SKM-1 treated with dmso at 0.1 percent for 144 hours (cell line): ENCODE results near the gene ADAMTS7.
"Not testable (repeated sequence)": the region's sequence is repeated elsewhere in the genome, so short reads cannot be mapped to it uniquely, and the experiment has no call there.

ENCODE experiments used
- DNase-seq: peaks from one replicate; lab custom pipeline; 2025; ENCODE audit not compliant: unreplicated experiment; lab: John Stamatoyannopoulos, UW

ADAMTS7 gene

GRCh38 chr15:78753751-78754535 lies 57.3 kb downstream of the ADAMTS7 start:
- not testable (repeated sequence) for DNase-seq

DNA sequence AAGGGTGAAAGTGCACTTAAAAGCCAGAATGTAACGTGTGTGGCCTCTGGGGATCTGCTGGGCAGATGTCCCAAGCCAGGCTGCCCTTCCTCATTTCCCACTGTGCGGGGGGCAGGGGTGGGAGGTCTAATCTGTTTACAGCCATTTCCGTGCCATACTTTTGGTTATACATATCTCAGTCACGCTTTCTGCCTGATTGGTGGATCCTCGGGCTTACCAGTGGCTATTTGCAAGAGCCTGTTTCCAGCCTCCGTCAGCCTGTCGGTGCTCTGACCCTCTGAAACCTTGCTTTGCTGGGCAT lies 58.0 kb downstream of the ADAMTS7 start:
- DNase-seq, result not testable (repeated sequence)

GRCh38 chr15:78752492-78753358 lies 58.5 kb downstream of the ADAMTS7 start:
- no peak for DNase-seq

- no peak for DNase-seq
These were observed 59.7 kb downstream of the ADAMTS7 start for GRCh38 chr15:78751602-78751979.

DNA sequence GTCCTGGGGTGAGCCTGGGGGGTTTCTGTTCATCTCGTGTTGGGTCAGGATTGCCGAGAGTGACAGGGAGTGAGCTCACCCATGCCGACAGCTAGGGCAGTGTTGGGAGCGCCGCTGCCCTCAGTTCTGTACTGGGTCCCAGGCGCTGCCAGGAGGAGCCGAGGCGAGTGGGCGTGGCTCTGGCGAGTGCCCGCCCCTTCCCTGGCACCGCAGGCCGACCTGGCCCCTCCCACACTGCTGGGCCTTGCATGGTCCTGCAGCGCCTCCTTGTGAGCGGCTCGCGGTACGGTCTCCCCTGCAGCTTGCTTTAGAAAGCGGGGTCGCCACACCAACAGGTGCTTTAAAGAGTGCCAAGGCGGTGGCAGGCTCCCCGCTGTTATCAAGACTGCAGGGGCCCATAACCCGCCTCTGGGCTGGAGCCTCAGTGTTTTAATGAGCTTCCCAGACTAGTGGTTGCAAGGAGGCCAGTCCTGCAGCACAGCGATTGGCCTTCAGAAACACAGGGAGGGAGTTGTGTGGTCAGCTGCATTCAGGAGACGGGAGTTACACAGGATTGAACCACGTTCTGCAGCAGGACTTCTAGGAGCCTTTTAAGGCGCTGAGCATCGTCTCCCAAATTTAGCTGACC lies 60.2 kb downstream of the ADAMTS7 start:
- DNase-seq, result peak; percentile 87

- DNase-seq, result no peak
These were observed 60.7 kb downstream of the ADAMTS7 start for GRCh38 chr15:78750566-78750965.

DNA sequence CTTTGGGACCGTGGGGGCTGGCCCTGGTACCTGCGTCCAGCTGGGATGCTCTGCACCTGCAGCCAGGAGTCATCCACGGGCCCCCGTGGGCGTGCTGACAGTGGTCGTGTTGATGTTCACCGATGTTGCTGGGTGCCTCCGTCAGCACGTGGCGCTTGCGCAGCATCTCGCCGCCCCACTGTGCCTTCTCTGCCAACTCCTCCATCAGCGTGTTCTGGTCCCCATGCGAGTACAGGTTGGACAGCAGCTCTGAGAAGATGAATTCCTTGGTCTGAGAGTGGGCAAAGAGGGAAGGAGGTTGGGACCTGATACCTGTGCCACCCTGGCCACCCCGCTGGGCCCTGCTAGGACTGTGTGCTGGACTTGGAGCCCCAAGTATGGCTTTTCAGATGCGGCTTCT lies 61.4 kb downstream of the ADAMTS7 start:
- DNase-seq, result no peak

GRCh38 chr15:78747877-78748276 lies 63.4 kb downstream of the ADAMTS7 start:
- DNase-seq, result not testable (repeated sequence)

GRCh38 chr15:78741674-78742073 lies 69.6 kb downstream of the ADAMTS7 start:
- DNase-seq, result not testable (repeated sequence)

- DNase-seq, result no peak
These were observed 70.4 kb downstream of the ADAMTS7 start for GRCh38 chr15:78740904-78741274.

- peak; percentile 85 for DNase-seq
These were observed 71.0 kb downstream of the ADAMTS7 start for GRCh38 chr15:78739996-78740903.

DNA sequence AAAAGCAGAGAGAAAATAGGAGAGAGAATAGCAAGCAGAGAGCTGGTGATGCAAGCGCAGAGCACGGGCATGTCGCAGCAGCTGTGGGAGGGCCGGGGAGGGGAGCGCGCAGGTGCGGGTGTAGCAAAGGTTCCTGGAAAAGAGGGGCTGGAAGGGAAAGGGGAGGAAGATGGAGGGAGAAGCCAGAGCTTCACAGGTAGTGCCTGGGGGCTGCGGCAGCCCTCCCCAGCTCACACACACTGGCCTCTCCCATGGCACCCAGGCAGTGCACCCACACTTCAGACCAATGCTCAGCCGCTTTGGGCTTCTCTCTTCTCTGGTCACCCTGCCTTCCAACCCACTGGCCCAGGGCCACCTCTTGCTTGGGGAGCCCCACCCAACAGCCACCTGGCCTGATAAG lies 72.1 kb downstream of the ADAMTS7 start:
- DNase-seq, result no peak

- peak; percentile 35 for DNase-seq
These were observed 73.2 kb downstream of the ADAMTS7 start for GRCh38 chr15:78737931-78738558.

DNA sequence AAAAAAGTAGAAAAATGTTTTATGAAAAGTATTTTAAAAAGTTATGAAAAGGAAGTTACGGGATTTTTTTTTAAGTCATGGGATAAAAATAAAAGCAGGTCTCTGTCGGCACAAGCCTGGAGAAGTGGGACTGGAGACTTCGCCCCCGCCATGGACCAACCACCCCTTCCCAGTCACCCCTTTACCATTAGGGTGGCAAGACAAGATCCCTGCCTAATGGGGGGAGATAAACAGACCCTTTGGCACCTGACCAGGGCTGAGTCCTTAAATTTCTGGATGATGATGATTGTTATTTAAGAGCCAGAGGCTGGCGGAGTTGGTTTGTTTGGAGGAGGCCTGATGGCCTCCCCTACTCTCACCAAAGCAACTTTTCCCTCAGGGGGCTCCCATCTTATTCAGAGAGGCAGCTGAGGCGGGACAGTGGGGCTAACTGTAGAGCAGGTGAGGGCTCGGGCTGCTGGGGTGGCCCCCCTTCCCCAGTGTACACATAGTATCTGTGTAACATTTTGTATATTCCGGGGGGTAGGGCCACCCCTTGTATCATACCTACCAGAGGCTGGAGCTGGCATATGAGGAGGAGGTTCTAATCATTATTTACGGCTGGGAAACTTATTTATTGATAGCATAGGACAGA lies 74.0 kb downstream of the ADAMTS7 start:
- no peak for DNase-seq

DNA sequence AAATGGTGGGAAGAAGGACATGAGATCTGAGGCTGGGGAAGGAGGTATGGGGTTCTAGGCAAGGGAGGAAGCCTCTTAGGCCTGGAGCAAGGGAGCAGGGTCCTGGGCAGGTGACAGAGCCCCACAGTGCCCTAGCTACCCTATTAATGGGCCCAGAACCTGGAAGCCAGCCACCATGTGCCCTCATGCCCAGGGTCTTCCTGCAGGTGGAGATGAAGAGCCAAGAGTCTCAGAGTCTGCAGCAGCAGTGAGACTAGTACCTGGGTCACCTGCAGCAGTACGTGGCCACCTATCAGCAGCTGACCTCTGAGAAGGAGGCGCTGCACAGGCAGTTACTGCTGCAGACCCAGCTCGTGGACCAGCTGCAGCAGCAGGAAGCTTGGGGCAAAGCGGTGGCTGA lies 75.0 kb downstream of the ADAMTS7 start:
- DNase-seq, result not testable (repeated sequence)

- no peak for DNase-seq
These were observed 76.7 kb downstream of the ADAMTS7 start for GRCh38 chr15:78734451-78735064.

DNA sequence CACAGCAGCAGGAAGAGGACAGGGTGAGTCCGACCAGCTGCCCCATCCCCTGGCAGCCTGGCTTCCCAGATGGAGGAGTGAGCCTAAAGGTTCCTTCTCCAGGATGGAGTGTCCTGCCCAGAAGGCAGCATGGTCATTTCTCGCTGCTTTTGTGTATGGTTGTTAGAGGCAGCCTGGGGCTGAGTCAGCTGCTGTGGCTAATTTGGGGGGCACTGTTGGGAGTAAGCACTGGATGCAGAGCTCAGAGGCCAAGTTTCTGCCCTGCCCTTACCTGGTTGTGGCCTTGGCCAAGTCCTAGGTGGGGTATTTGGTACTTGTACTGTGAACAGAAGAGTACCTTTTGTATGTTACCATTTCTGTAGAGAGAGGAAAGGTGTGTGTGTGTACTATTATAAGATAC lies 78.6 kb downstream of the ADAMTS7 start:
- no peak for DNase-seq

- no peak for DNase-seq
These were observed 80.3 kb downstream of the ADAMTS7 start for GRCh38 chr15:78730955-78731354.

DNA sequence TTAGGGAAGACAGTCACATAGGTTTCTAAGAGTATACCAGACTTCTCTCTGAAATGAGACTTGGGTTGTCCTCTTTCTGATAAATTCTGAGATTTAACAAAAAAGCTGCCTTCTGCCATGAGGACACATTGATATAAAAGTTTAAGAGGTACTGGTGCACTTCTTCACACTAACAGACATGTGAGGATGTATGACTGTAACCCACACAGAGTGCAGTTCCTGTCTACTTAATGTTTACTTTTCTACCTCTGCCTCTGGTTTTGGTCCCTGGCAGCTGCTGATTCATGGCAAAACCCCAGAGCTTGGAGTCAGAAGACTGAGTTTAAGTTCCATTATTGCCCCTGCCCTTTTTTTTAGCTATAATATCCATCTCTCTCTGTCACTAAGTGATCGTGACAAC lies 82.8 kb downstream of the ADAMTS7 start:
- DNase-seq, result not testable (repeated sequence)

DNA sequence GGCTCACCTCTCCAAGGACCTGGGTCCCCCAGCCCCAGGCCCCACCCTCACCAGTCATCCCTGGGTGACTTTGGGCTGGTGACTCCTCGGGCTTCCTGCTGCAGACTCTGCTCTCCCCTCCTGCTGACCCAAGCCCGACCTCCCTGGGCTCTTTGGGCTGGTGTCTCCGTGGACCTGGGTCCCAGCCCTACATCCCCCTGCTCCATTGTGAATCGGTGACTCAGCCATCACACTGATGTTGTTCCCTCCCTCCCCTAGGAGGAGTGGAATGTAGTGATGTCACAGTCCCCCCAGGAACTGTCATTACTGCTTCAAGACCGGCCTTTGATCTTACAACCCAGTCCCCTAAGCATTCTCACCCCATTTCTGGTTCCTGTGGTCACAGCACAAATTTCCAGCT lies 83.7 kb downstream of the ADAMTS7 start:
- no peak for DNase-seq
